WERI-Rb-1 (cell line): ENCODE data around the gene FAM20C.
A peak's percentile ranks its signal among the peaks of the same experiment; 100 is the strongest.
"Not testable (repeated sequence)": the region's sequence is repeated elsewhere in the genome, so short reads cannot be mapped to it uniquely, and the experiment has no call there.

Experiments
- DNase-seq: peaks from one replicate; pipeline ENCODE4 v3.0.0-alpha.2; 2020
- H3K27ac ChIP-seq: fragments of 250-450 bp; sonication (Bioruptor Pico); 2 replicates; pipeline ENCODE4 v1.5.1; 2020; ENCODE audit warnings: mild to moderate bottlenecking, moderate library complexity
- H3K27me3 ChIP-seq: fragments of 250-450 bp; sonication (Bioruptor Pico); 2 replicates; pipeline ENCODE4 v1.5.1; 2021; ENCODE audit warnings: mild to moderate bottlenecking, low read depth, moderate library complexity; ENCODE audit not compliant: insufficient read depth, severe bottlenecking
- H3K36me3 ChIP-seq: fragments of 250-450 bp; sonication (Bioruptor Pico); 2 replicates; pipeline ENCODE4 v1.5.1; 2020; ENCODE audit warnings: mild to moderate bottlenecking, moderate library complexity
- H3K4me3 ChIP-seq: 2 replicates; pipeline ENCODE4 v1.5.1; 2011; ENCODE audit warnings: low read depth, mild to moderate bottlenecking, control low read depth, low read length
- H3K9me3 ChIP-seq: fragments of 250-450 bp; sonication (Bioruptor Pico); 2 replicates; pipeline ENCODE4 v1.5.1; 2021; ENCODE audit warnings: mild to moderate bottlenecking, moderate library complexity; ENCODE audit not compliant: severe bottlenecking
- CTCF ChIP-seq: IDR thresholded peaks from 2 replicates; pipeline ENCODE4 v1.5.1; 2011; ENCODE audit warnings: low read depth, mild to moderate bottlenecking, control low read depth, inconsistent platforms, low read length

Gene FAM20C

DNA sequence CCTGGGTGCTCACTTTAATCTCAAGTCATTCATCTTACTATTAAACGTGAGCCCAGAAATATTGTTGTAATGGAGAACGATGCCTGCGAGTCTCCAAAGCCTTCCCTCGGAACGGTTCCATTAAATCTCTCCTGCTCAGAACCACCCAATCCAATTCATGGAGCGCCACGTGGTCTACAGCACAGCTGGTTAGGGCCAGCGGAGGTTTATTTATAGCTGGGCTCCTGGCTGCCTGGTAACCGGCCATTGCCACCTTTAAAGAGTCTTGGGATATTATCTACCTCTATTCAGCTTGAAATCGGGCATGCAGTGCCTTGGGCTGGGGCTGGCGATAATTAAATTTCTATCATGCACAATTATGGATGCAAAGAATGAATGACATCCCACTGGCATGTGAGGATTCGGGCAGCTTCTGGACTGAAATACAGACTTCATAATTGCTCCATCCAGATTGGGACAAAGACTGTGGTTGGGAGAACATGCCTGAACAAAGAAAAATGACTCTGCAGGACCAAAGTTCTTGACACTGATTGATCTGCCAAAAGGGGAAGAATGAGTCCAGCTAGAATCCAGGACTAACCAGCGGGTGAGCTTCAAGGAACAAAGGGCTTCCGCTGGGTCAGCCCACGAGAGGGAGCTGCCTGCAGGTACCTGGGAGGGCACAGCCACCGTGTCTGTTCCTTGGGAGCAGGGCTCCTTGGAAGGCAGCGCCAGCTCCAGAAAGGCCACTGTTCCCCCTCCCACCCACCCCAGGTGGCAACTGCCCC is 7.3 kb downstream of the FAM20C start:
- H3K27me3 ChIP-seq: no peaks in the 10 kb centered on the region
- no peaks in the 10 kb centered on the region for H3K9me3 ChIP-seq
- no peak overlapping the region for H3K27ac ChIP-seq
- peaks cover 38% of the 10 kb centered on the region for H3K36me3 ChIP-seq
- no peak overlapping the region for H3K4me3 ChIP-seq
- no peak for DNase-seq
- no peak for TF ChIP-seq CTCF

GRCh38 chr7:200290-200689 is 7.9 kb downstream of the FAM20C start:
- H3K27ac ChIP-seq: no peak overlapping the region
- H3K27me3 ChIP-seq: no peaks in the 10 kb centered on the region
- H3K36me3 ChIP-seq: peaks cover 33% of the 10 kb centered on the region
- DNase-seq: no peak
- no peak overlapping the region for H3K4me3 ChIP-seq
- 0 out of 2 replicates have a peak, but pooled peaks have one; percentile 7 for TF ChIP-seq CTCF
- no peaks in the 10 kb centered on the region for H3K9me3 ChIP-seq

GRCh38 chr7:200704-201103 is 8.3 kb downstream of the FAM20C start:
- H3K27ac ChIP-seq: no peak overlapping the region
- DNase-seq: no peak
- no peaks in the 10 kb centered on the region for H3K9me3 ChIP-seq
- no peak overlapping the region for H3K4me3 ChIP-seq
- H3K36me3 ChIP-seq: peaks cover 28% of the 10 kb centered on the region
- no peaks in the 10 kb centered on the region for H3K27me3 ChIP-seq
- peak; percentile 54; the same call in 1 of the 2 replicates for TF ChIP-seq CTCF

DNA sequence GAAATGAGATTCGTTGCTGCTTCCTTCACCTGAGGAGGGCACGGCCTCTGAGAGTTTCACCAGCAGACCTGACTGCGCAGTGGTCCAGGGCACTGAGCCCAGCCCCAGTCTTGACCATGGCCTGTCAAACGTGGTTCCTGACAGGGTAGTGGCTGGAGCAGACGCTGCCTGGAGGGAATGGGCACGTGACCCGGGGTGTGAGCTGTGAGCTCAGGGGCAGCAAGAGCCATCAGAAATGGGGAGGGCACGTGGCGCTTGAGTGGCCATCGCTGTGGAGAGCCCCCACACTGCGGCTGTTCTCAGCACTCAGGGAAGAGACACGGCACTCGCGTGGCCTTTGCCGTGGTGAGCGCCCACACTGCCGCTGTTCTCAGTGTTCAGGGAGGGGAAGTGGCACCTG is 12.0 kb downstream of the FAM20C start:
- DNase-seq: no peak
- no peak for TF ChIP-seq CTCF
- no peaks in the 10 kb centered on the region for H3K27me3 ChIP-seq
- H3K9me3 ChIP-seq: no peaks in the 10 kb centered on the region
- no peak overlapping the region for H3K4me3 ChIP-seq
- H3K36me3 ChIP-seq: peaks cover 3% of the 10 kb centered on the region
- no peak overlapping the region for H3K27ac ChIP-seq

- Histone ChIP-seq H3K27me3 (no peaks in the 10 kb centered on the region), H3K27ac (no peak overlapping the region), H3K4me3 (no peak overlapping the region), H3K9me3 (no peaks in the 10 kb centered on the region), H3K36me3 (no peaks in the 10 kb centered on the region)
- no peak for TF ChIP-seq CTCF
- no peak for DNase-seq
These were observed 13.0 kb downstream of the FAM20C start for GRCh38 chr7:205115-206010.

GRCh38 chr7:206351-206750 is 14.0 kb downstream of the FAM20C start:
- H3K4me3 ChIP-seq, H3K36me3 ChIP-seq, H3K9me3 ChIP-seq, H3K27me3 ChIP-seq, H3K27ac ChIP-seq, DNase-seq: not testable (repeated sequence)
